ENCODE data around the gene SLC25A48. TPM values are rescaled to one million over a fixed set of nuclear protein-coding genes. Genes with fewer than 3 reads are reported as not detected.

SLC25A48 gene
- total RNA-seq, 1 experiment from 2014 or later = not detected

GRCh38 chr5:135869935-135870334 is 35.5 kb downstream of the SLC25A48 start:
- no TSS peak for BruUV-seq (replicated peaks)
- CTCF ChIA-PET = no interaction called here
- no peak overlapping the region for H3K27ac ChIP-seq (ENCODE audit: low read length)
- POLR2A ChIA-PET = no interaction called here
- H3K36me3 ChIP-seq (ENCODE audit: control insufficient read depth, insufficient read depth, low read length) = no peaks in the 10 kb centered on the region
- H3K27me3 ChIP-seq (ENCODE audit: control insufficient read depth, insufficient read depth, low read length) = peaks cover 8% of the 10 kb centered on the region
- ATAC-seq = no peak
- no peak for DNase-seq (ENCODE audit: low read depth, low spot score)
- TF ChIP-seq REST (IDR thresholded peaks at IDR 0.05; ENCODE audit: insufficient read depth in 1 of 2, low read depth in 2 of 2, low read length in 1 of 2) (no peak), SIN3A (IDR thresholded peaks at IDR 0.05; ENCODE audit: borderline replicate concordance, insufficient read depth, low read depth, low read length) (no peak), POLR2AphosphoS5 (IDR thresholded peaks at IDR 0.05; ENCODE audit: low read depth, low read length) (no peak), CTCF (IDR thresholded peaks at IDR 0.05) (no peak), TCF7L2 (IDR thresholded peaks at IDR 0.05; ENCODE audit: low read depth, low read length) (no peak)
- H3K4me3 ChIP-seq (ENCODE audit: low read depth in 2 of 2, low read length in 2 of 2) = no peak overlapping the region
- intact Hi-C loops (cut with micrococcal nuclease; ENCODE audit: unreplicated experiment) = no loop called here
- H3K9me3 ChIP-seq (ENCODE audit: control insufficient read depth, insufficient read depth, low read depth, low read length) = no peaks in the 10 kb centered on the region
- no peaks in the 10 kb centered on the region for H3K4me1 ChIP-seq (ENCODE audit: control insufficient read depth, insufficient read depth, low read length)
- in situ Hi-C loops (cut with HindIII; ENCODE audit: low pct_unique_long_range_greater_than_20kb, low sequenced_read_pairs) = no loop called here

- ATAC-seq (peak; percentile 37; the same call in 1 of the 2 replicates), DNase-seq (ENCODE audit: low read depth, low spot score) (no peak)
- BruUV-seq (replicated peaks) = no TSS peak
- in situ Hi-C loops (cut with HindIII; ENCODE audit: low pct_unique_long_range_greater_than_20kb, low sequenced_read_pairs) (no loop called here), intact Hi-C loops (cut with micrococcal nuclease; ENCODE audit: unreplicated experiment) (no loop called here)
- TF ChIP-seq POLR2AphosphoS5 (IDR thresholded peaks at IDR 0.05; ENCODE audit: low read depth, low read length) (no peak), TCF7L2 (IDR thresholded peaks at IDR 0.05; ENCODE audit: low read depth, low read length) (no peak), CTCF (IDR thresholded peaks at IDR 0.05) (no peak), SIN3A (IDR thresholded peaks at IDR 0.05; ENCODE audit: borderline replicate concordance, insufficient read depth, low read depth, low read length) (no peak), REST (IDR thresholded peaks at IDR 0.05; ENCODE audit: insufficient read depth in 1 of 2, low read depth in 2 of 2, low read length in 1 of 2) (no peak)
- no peaks in the 10 kb centered on the region for H3K36me3 ChIP-seq (ENCODE audit: control insufficient read depth, insufficient read depth, low read length)
- no peaks in the 10 kb centered on the region for H3K4me1 ChIP-seq (ENCODE audit: control insufficient read depth, insufficient read depth, low read length)
- H3K27me3 ChIP-seq (ENCODE audit: control insufficient read depth, insufficient read depth, low read length) = peaks cover 10% of the 10 kb centered on the region
- H3K9me3 ChIP-seq (ENCODE audit: control insufficient read depth, insufficient read depth, low read depth, low read length) = no peaks in the 10 kb centered on the region
- H3K4me3 ChIP-seq (ENCODE audit: low read depth in 2 of 2, low read length in 2 of 2) = no peak overlapping the region
- H3K27ac ChIP-seq (ENCODE audit: low read length) = no peak overlapping the region
- POLR2A ChIA-PET = no interaction called here
- CTCF ChIA-PET = interaction anchor here (0.8 kb wide), 1 partner anchor 310 kb away, joined by 3 read pairs; no protein-coding TSS in a partner anchor
These were observed 36.9 kb downstream of the SLC25A48 start for GRCh38 chr5:135871268-135871915.
